DND-41 (cell line): Measurements from ENCODE around the gene HOXC6.

Source experiments
- ATAC-seq: fragments of 200-7000 bp; cut with Tn5 transposase; 3 replicates; pipeline ENCODE4 v1.9.1; 2021; ENCODE audit warnings: low read depth; ENCODE audit not compliant: insufficient read depth
- DNase-seq: peaks from one replicate; pipeline ENCODE4 v3.0.0-alpha.2; 2020
- H2AFZ ChIP-seq: 2 replicates; pipeline ENCODE4 v1.6.0; 2012; ENCODE audit warnings: low read depth, low read length
- H3K27ac ChIP-seq: 2 replicates; pipeline ENCODE4 v1.5.1; 2012; ENCODE audit warnings: low read length, inconsistent platforms
- H3K27me3 ChIP-seq: fragments of 200-600 bp; sonication (generic); 2 replicates; pipeline ENCODE4 v1.6.0; 2012; ENCODE audit warnings: low read length, mild to moderate bottlenecking, inconsistent platforms; ENCODE audit not compliant: insufficient read depth, poor library complexity
- H3K36me3 ChIP-seq: 2 replicates; pipeline ENCODE4 v1.5.1; 2012; ENCODE audit warnings: low read length, inconsistent platforms; ENCODE audit not compliant: insufficient read depth
- H3K4me1 ChIP-seq: 2 replicates; pipeline ENCODE4 v1.5.1; 2012; ENCODE audit warnings: mild to moderate bottlenecking, low read length; ENCODE audit not compliant: insufficient read depth
- H3K4me2 ChIP-seq: 2 replicates; pipeline ENCODE4 v1.6.0; 2012; ENCODE audit warnings: mild to moderate bottlenecking, moderate library complexity, low read length, inconsistent platforms; ENCODE audit not compliant: insufficient read depth
- H3K4me3 ChIP-seq, 2 experiments: fragments of 200-600 bp in 1 of 2; shearing (Covaris generic) in 1 of 2; 2 replicates each; pipeline ENCODE4 v1.5.1; 2012 to 2016; ENCODE audit warnings: inconsistent platforms in 2 of 2, low read length in 2 of 2, mild to moderate bottlenecking in 2 of 2, low read depth in 1 of 2, moderate library complexity in 1 of 2
- H3K79me2 ChIP-seq: 2 replicates; pipeline ENCODE4 v1.6.0; 2012; ENCODE audit warnings: low read length, inconsistent platforms; ENCODE audit not compliant: insufficient read depth
- H3K9ac ChIP-seq: 2 replicates; pipeline ENCODE4 v1.6.0; 2012; ENCODE audit warnings: low read depth, mild to moderate bottlenecking, inconsistent platforms, low read length, moderate library complexity
- H3K9me3 ChIP-seq: 2 replicates; pipeline ENCODE4 v1.5.1; 2012; ENCODE audit warnings: low read length, moderate library complexity, mild to moderate bottlenecking, inconsistent platforms; ENCODE audit not compliant: insufficient read depth, severe bottlenecking
- H4K20me1 ChIP-seq: 2 replicates; pipeline ENCODE4 v1.6.0; 2012; ENCODE audit warnings: low read length; ENCODE audit not compliant: insufficient read depth
- CTCF ChIP-seq: IDR thresholded peaks from 2 replicates; pipeline ENCODE4 v1.5.1; 2012; ENCODE audit warnings: borderline replicate concordance, low read length, moderate library complexity, mild to moderate bottlenecking; ENCODE audit not compliant: poor library complexity, severe bottlenecking; ENCODE audit errors: extremely low read depth
- EZH2 ChIP-seq: IDR thresholded peaks from 3 replicates; pipeline ENCODE4 v1.6.1; 2012; ENCODE audit warnings: borderline replicate concordance, low read depth, mild to moderate bottlenecking, moderate library complexity, low read length, inconsistent platforms; ENCODE audit not compliant: severe bottlenecking

HOXC6 gene

GRCh38 chr12:54059668-54060067 lies 31.4 kb downstream of the HOXC6 start:
- Histone ChIP-seq H3K4me1 (no peaks in the 10 kb centered on the region), H3K9ac (no peak overlapping the region), H3K4me2 (no peak overlapping the region), H4K20me1 (no peaks in the 10 kb centered on the region), H3K27ac (no peak overlapping the region), H3K36me3 (no peaks in the 10 kb centered on the region), H3K9me3 (no peaks in the 10 kb centered on the region), H3K4me3 (no peak overlapping the region), H2AFZ (no peak overlapping the region), H3K27me3 (peaks cover 62% of the 10 kb centered on the region), H3K79me2 (no peaks in the 10 kb centered on the region)
- TF ChIP-seq CTCF (no peak), EZH2 (no peak)
- no peak for ATAC-seq
- DNase-seq = no peak

GRCh38 chr12:54060174-54060974 lies 32.1 kb downstream of the HOXC6 start:
- H3K36me3 ChIP-seq = no peaks in the 10 kb centered on the region

GRCh38 chr12:54060975-54061778 lies 32.9 kb downstream of the HOXC6 start:
- H3K4me1 ChIP-seq = no peaks in the 10 kb centered on the region

More at GRCh38 chr12:54060174-54060974, 32.1 kb downstream of the HOXC6 start:
- Histone ChIP-seq H3K4me3 (no peak overlapping the region), H3K9me3 (no peaks in the 10 kb centered on the region), H3K27ac (no peak overlapping the region), H4K20me1 (no peaks in the 10 kb centered on the region), H2AFZ (no peak overlapping the region), H3K79me2 (no peaks in the 10 kb centered on the region), H3K27me3 (peaks cover 62% of the 10 kb centered on the region), H3K4me1 (no peaks in the 10 kb centered on the region), H3K4me2 (no peak overlapping the region), H3K9ac (no peak overlapping the region)
- no peak for DNase-seq
- ATAC-seq = no peak
- TF ChIP-seq CTCF (no peak), EZH2 (no peak)

More at GRCh38 chr12:54060975-54061778, 32.9 kb downstream of the HOXC6 start:
- no peaks in the 10 kb centered on the region for H3K79me2 ChIP-seq
- no peaks in the 10 kb centered on the region for H4K20me1 ChIP-seq
- peaks cover 67% of the 10 kb centered on the region for H3K27me3 ChIP-seq
- H3K27ac ChIP-seq = no peak overlapping the region
- H3K4me2 ChIP-seq = no peak overlapping the region
- H2AFZ ChIP-seq = no peak overlapping the region
- H3K9ac ChIP-seq = no peak overlapping the region
- no peaks in the 10 kb centered on the region for H3K36me3 ChIP-seq
- no peak for ATAC-seq
- H3K4me3 ChIP-seq = no peak overlapping the region
- H3K9me3 ChIP-seq = no peaks in the 10 kb centered on the region
- no peak for TF ChIP-seq EZH2
- TF ChIP-seq CTCF = no peak
- DNase-seq = no peak
